Measurements from ENCODE around the gene ELOA.

The ELOA gene

GRCh38 chr1:23807453-23807852, 64.2 kb downstream of the ELOA start:
- no peak for DNase-seq
- Mint-ChIP-seq H3K9me3 (no peaks in the 10 kb centered on the region), H3K27me3 (no peaks in the 10 kb centered on the region), H3K4me3 (no peak overlapping the region), H3K27ac (no peak overlapping the region), H3K36me3 (peaks cover 25% of the 10 kb centered on the region), H3K4me1 (peaks cover 21% of the 10 kb centered on the region)
- CTCF ChIA-PET, result interaction anchor here (0.5 to 7.5 kb wide), 7 partner anchors 10 to 221 kb away, joined by 3 to 81 read pairs (median 4); no protein-coding TSS in a partner anchor

- no peaks in the 10 kb centered on the region for H3K27me3 Mint-ChIP-seq
- H3K4me1 Mint-ChIP-seq, result peaks cover 21% of the 10 kb centered on the region
These were observed 66.5 kb downstream of the ELOA start for GRCh38 chr1:23809751-23810171.

GRCh38 chr1:23810818-23811540, 67.7 kb downstream of the ELOA start:
- H3K27ac Mint-ChIP-seq, result peak overlapping the region; percentile 0
- H3K4me3 Mint-ChIP-seq, result no peak overlapping the region
- H3K4me1 Mint-ChIP-seq, result peaks cover 21% of the 10 kb centered on the region
- CTCF ChIA-PET, result interaction anchor here (0.6 to 7.5 kb wide), 30 partner anchors 8 to 508 kb away, joined by 3 to 81 read pairs (median 6); partner anchors contain the start of genes CNR2, HMGCL and MYOM3
- H3K36me3 Mint-ChIP-seq, result peaks cover 25% of the 10 kb centered on the region
- H3K9me3 Mint-ChIP-seq, result no peaks in the 10 kb centered on the region
- peak; percentile 75 for DNase-seq
- H3K27me3 Mint-ChIP-seq, result no peaks in the 10 kb centered on the region

More at GRCh38 chr1:23809751-23810171, 66.5 kb downstream of the ELOA start:
- Mint-ChIP-seq H3K27ac (peak overlapping the region; percentile 60), H3K9me3 (no peaks in the 10 kb centered on the region), H3K36me3 (peaks cover 27% of the 10 kb centered on the region), H3K4me3 (no peak overlapping the region)
- DNase-seq, result peak; percentile 91
- CTCF ChIA-PET, result interaction anchor here (0.7 to 7.5 kb wide), 24 partner anchors 9 to 302 kb away, joined by 3 to 81 read pairs (median 6); partner anchors contain the start of genes CNR2, HMGCL, MYOM3 and PITHD1
